Mesenteric fat pad (tissue), 1 donor: ENCODE measurements around the gene DCAF17. TPM values are rescaled to one million over a fixed set of nuclear protein-coding genes. Genes with fewer than 3 reads are reported as not detected.
"Not testable (repeated sequence)": the region's sequence is repeated elsewhere in the genome, so short reads cannot be mapped to it uniquely, and the experiment has no call there.

Experiments used
- DNase-seq: peaks from one replicate; pipeline ENCODE4 v3.0.0-alpha.2; 2020; ENCODE audit warnings: low spot score
- total RNA-seq: library from RNA; stranded (reverse); fragmentation: NEBNext Ultra II Directional; extraction: Animal tissue kit (Norgen Biotek cat#: 25700); gene quantifications from one replicate; pipeline ENCODE4 v1.2.1, GENCODE V29; 2021
- donor health status: DM: yes; HTN: yes; CAD: no.

DCAF17 gene
- total RNA-seq, 1 donor from 2014 or later = 10.9 TPM

GRCh38 chr2:171513719-171514160 lies 79.7 kb downstream of the DCAF17 start:
- DNase-seq = no peak

DNA sequence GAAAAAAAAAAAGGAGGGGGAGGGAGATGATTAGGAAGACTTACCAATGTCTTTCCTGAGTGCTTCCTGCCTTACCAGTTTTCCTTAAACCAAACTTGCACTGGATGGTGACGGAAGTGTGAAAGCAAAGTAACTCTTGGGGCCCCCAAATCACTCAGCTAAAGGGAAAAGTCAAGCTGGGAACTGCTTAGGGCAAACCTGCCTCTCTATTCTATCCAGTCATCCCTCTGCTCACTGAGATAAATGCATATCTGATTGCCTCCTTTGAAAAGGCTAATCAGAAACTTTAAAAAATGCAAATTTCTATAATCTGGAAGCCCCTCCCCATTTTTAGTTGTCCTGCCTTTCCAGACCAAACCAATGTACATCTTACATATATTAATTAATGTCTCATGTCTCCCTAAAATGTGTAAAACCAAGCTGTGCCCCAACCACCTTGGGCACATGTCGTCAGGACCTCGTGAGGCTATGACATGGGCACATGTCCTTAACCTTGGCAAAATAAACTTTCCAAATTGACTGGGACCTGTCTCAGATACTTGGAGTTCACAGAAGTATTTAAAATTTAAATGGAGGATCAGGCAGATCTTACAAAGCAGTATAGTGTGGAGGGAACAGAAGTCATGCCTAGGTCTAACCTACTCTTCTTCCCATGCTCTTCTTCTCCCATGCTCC lies 81.0 kb downstream of the DCAF17 start:
- no peak for DNase-seq

GRCh38 chr2:171515672-171516298 lies 81.8 kb downstream of the DCAF17 start:
- DNase-seq = no peak

- DNase-seq = no peak
Measured at GRCh38 chr2:171516793-171517192, 82.8 kb downstream of the DCAF17 start.

DNA sequence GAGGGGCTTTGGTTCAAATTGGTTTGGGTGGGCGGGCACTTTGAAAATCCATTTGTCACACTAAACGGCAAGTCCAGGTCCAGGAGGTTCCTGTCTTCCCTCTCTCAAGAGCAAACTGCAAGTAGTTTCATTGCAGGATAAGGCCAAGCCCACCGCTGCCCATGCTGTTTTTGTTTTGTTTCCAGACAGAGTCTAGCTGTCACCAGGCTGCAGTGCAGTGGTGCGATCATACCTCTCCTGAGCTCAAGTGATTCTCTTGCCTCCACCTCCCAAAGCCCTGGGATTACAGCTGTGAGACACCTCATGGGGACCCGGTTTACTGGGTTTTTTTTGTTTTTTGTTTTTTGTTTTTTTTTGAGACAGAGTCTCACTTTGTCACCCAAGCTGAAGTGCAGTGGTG lies 86.4 kb downstream of the DCAF17 start:
- no peak for DNase-seq

GRCh38 chr2:171521361-171522051 lies 87.5 kb downstream of the DCAF17 start:
- DNase-seq = no peak

- DNase-seq = peak; percentile 94
Measured at GRCh38 chr2:171522052-171522787, 88.2 kb downstream of the DCAF17 start, which contains the start of gene CYBRD1. CYBRD1 (plus strand) TSS chr2:171522474; CDS start chr2:171522546, 72 bp downstream.

- DNase-seq = no peak
Measured at GRCh38 chr2:171522788-171523087, 88.7 kb downstream of the DCAF17 start.

- DNase-seq = peak; percentile 90
Measured at GRCh38 chr2:171523088-171524017, 89.3 kb downstream of the DCAF17 start.

GRCh38 chr2:171524018-171524401 lies 90.0 kb downstream of the DCAF17 start:
- no peak for DNase-seq

- no peak for DNase-seq
Measured at GRCh38 chr2:171529914-171530313, 95.9 kb downstream of the DCAF17 start.

- no peak for DNase-seq
Measured at GRCh38 chr2:171530378-171530777, 96.4 kb downstream of the DCAF17 start.

- DNase-seq = not testable (repeated sequence)
Measured at GRCh38 chr2:171530859-171531258, 96.8 kb downstream of the DCAF17 start.

- no peak for DNase-seq
Measured at GRCh38 chr2:171531291-171531690, 97.3 kb downstream of the DCAF17 start.

- DNase-seq = no peak
Measured at GRCh38 chr2:171531836-171532450, 97.9 kb downstream of the DCAF17 start.

DNA sequence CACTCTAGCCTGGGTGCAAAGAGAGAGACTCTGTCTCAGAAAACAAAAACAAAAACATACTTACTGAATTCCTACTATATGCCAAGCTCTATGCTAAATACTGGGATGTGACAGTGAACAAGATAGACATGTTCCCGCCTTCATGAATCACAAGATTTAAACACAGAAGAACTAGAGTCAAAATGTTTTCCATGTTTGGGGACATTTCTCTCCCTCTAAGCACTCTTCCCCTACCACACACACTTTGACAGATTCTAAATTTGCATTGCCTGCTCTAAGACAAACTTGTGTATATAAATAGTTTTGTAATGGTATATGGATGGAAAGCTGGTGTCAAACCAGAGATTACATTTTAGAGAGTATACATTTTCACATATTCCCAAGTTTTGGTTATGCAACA lies 99.3 kb downstream of the DCAF17 start:
- DNase-seq = no peak
